GM23338 (cell line): Measurements from ENCODE around the gene JARID2. TPM values are rescaled to one million over a fixed set of nuclear protein-coding genes. Genes with fewer than 3 reads are reported as not detected.

ENCODE experiments used
- ATAC-seq: fragments of 200-7000 bp; cut with Tn5 transposase; 3 replicates; pipeline ENCODE4 v1.9.1; 2020
- DNase-seq: peaks from one replicate; pipeline ENCODE4 v3.0.0-alpha.2; 2015; ENCODE audit warnings: low spot score
- H2AFZ ChIP-seq: fragments of 200-600 bp; sonication (generic); 2 replicates; pipeline ENCODE4 v1.8.0; 2016; ENCODE audit warnings: antibody characterized with exemption, mild to moderate bottlenecking, moderate library complexity
- H3F3A ChIP-seq: fragments of 200-600 bp; sonication (generic); replicated peaks from 2 replicates; pipeline ENCODE4 v1.8.0; 2017; ENCODE audit warnings: antibody characterized with exemption, mixed run types, low read depth
- H3K27ac ChIP-seq: fragments of 200-600 bp; sonication (generic); 2 replicates; pipeline ENCODE4 v1.6.1; 2016; ENCODE audit warnings: low read depth
- H3K27me3 ChIP-seq: fragments of 200-600 bp; sonication (generic); 2 replicates; pipeline ENCODE4 v1.8.0; 2016; ENCODE audit warnings: mild to moderate bottlenecking, mixed run types, moderate library complexity; ENCODE audit not compliant: insufficient read depth
- H3K36me3 ChIP-seq: fragments of 200-600 bp; sonication (generic); 2 replicates; pipeline ENCODE4 v1.8.0; 2016; ENCODE audit warnings: mild to moderate bottlenecking; ENCODE audit not compliant: insufficient read depth
- H3K4me1 ChIP-seq: fragments of 200-600 bp; sonication (generic); 2 replicates; pipeline ENCODE4 v1.8.0; 2016; ENCODE audit warnings: mild to moderate bottlenecking, moderate library complexity; ENCODE audit not compliant: insufficient read depth
- H3K4me2 ChIP-seq: fragments of 200-600 bp; sonication (generic); 2 replicates; pipeline ENCODE4 v1.7.1; 2017; ENCODE audit warnings: mixed run types
- H3K4me3 ChIP-seq: fragments of 200-600 bp; sonication (generic); 2 replicates; pipeline ENCODE4 v1.6.1; 2016; ENCODE audit warnings: mixed run types
- H3K79me2 ChIP-seq: fragments of 200-600 bp; sonication (generic); replicated peaks from 2 replicates; pipeline ENCODE4 v1.8.0; 2017; ENCODE audit warnings: mild to moderate bottlenecking; ENCODE audit not compliant: insufficient read depth
- H3K9me2 ChIP-seq: fragments of 200-600 bp; sonication (generic); 2 replicates; pipeline ENCODE4 v1.8.0; 2017; ENCODE audit not compliant: insufficient read depth
- H4K20me1 ChIP-seq: fragments of 200-600 bp; sonication (generic); replicated peaks from 2 replicates; pipeline ENCODE4 v1.8.0; 2017; ENCODE audit warnings: mild to moderate bottlenecking; ENCODE audit not compliant: insufficient read depth
- H3K27ac Mint-ChIP-seq: 2 replicates; pipeline ENCODE4 v1.8.0; 2020; ENCODE audit warnings: inconsistent platforms, mild to moderate bottlenecking, moderate library complexity, mixed read lengths
- H3K27me3 Mint-ChIP-seq: 3 replicates; pipeline ENCODE4 v1.8.0; 2022; ENCODE audit warnings: low read depth, mild to moderate bottlenecking, moderate library complexity, mixed read lengths, inconsistent platforms; ENCODE audit not compliant: insufficient read depth, poor library complexity
- H3K36me3 Mint-ChIP-seq: 3 replicates; pipeline ENCODE4 v1.8.0; 2021; ENCODE audit warnings: low read depth, mild to moderate bottlenecking, inconsistent platforms, moderate library complexity, mixed read lengths
- H3K4me1 Mint-ChIP-seq: 3 replicates; pipeline ENCODE4 v1.8.0; 2020; ENCODE audit warnings: mild to moderate bottlenecking, inconsistent platforms, mixed read lengths
- H3K4me3 Mint-ChIP-seq: 3 replicates; pipeline ENCODE4 v1.8.0; 2021; ENCODE audit warnings: moderate library complexity, mild to moderate bottlenecking, inconsistent platforms, mixed read lengths
- H3K9me3 Mint-ChIP-seq: 3 replicates; pipeline ENCODE4 v1.8.0; 2020; ENCODE audit warnings: moderate library complexity, mild to moderate bottlenecking, inconsistent platforms, mixed read lengths
- CREB1 ChIP-seq: fragments of 250-450 bp; sonication (Bioruptor Pico); IDR thresholded peaks from 2 replicates; pipeline ENCODE4 v1.5.0; 2020; ENCODE audit warnings: low read depth, mild to moderate bottlenecking, moderate library complexity
- EZH2 ChIP-seq: fragments of 200-600 bp; sonication (generic); IDR thresholded peaks from one replicate; pipeline ENCODE4 v1.8.0; 2017; ENCODE audit warnings: antibody characterized with exemption, mild to moderate bottlenecking, low read depth; ENCODE audit not compliant: unreplicated experiment
- EZH2phosphoT487 ChIP-seq: fragments of 200-600 bp; sonication (generic); IDR thresholded peaks from one replicate; pipeline ENCODE4 v1.8.1; 2018; ENCODE audit warnings: antibody characterized with exemption; ENCODE audit not compliant: unreplicated experiment
- JUNB ChIP-seq: IDR thresholded peaks from one replicate; pipeline ENCODE4 v1.6.1; 2016; ENCODE audit warnings: antibody characterized with exemption; ENCODE audit not compliant: unreplicated experiment
- NANOG ChIP-seq: IDR thresholded peaks from 2 replicates; pipeline ENCODE4 v1.6.1; 2016; ENCODE audit warnings: antibody characterized with exemption, borderline replicate concordance
- POLR2AphosphoS5 ChIP-seq: IDR thresholded peaks from 2 replicates; pipeline ENCODE4 v1.6.1; 2016; ENCODE audit warnings: antibody characterized with exemption, low read depth
- STAT1 ChIP-seq: IDR thresholded peaks from one replicate; pipeline ENCODE4 v1.6.1; 2016; ENCODE audit warnings: antibody characterized with exemption; ENCODE audit not compliant: unreplicated experiment
- ZNF331 ChIP-seq: fragments of 250-450 bp; sonication (Bioruptor Pico); IDR thresholded peaks from 2 replicates; pipeline ENCODE4 v1.5.0; 2020; ENCODE audit warnings: low read depth, mild to moderate bottlenecking, moderate library complexity
- polyA plus RNA-seq: library from polyadenylated mRNA; unstranded; fragments of >200 nt; fragmentation: Nextera tagmentation; extraction: Ambion mirVana; gene quantifications from 2 replicates; pipeline ENCODE4 v1.2.1, GENCODE V29; 2016
- total RNA-seq: library from RNA; depleted of rRNA; stranded (reverse); fragments of >200 nt; shearing (Covaris generic); gene quantifications from 2 replicates; pipeline ENCODE4 v1.2.3, GENCODE V29; 2014
- TF ChIP-seq, protein P1 (sequence below): fragments of 250-450 bp; sonication (Bioruptor Pico); IDR thresholded peaks from 2 replicates; pipeline ENCODE4 v1.5.0; 2020; ENCODE audit warnings: mild to moderate bottlenecking, moderate library complexity

JARID2 gene
- total and polyA plus RNA-seq, 2 experiments from 2014 or later = 92.8 to 196 TPM

DNA sequence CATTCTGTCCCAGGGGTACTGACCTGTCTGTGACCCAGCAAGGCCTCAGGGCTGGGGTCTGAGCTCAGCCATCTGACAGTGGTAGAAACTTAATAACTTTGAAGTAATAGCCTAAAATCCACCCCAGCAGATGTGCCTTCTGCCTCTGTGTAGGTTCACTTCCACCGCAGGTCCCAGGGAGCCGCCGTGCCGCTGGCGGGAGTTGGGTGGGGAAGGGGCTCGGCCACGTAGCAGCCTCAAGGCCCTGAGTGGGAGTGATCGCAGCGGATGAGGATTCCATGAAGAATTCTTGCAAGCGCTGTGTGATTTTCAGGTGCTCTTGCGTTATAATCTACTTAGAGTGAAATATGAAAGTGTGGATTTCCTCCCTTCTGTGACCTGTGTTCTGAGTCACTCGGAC lies 253.3 kb downstream of the JARID2 start:
- Mint-ChIP-seq H3K27ac (no peak overlapping the region), H3K27me3 (peaks cover 69% of the 10 kb centered on the region), H3K4me3 (no peak overlapping the region), H3K36me3 (peaks cover 98% of the 10 kb centered on the region), H3K9me3 (0 out of 3 replicates have a peak, but pooled peaks cover 3% of the 10 kb centered on the region), H3K4me1 (peaks cover 44% of the 10 kb centered on the region)
- TF ChIP-seq EZH2 = no peak
- TF ChIP-seq ZNF331 (CRISPR knock-in tag) = no peak
- H3K27ac ChIP-seq = 0 out of 2 replicates have a peak overlapping the region, but pooled peaks have one; percentile 45
- H3K4me3 ChIP-seq = no peak overlapping the region
- H3K27me3 ChIP-seq = no peaks in the 10 kb centered on the region
- H3K9me2 ChIP-seq = no peaks in the 10 kb centered on the region
- H3F3A ChIP-seq = peaks cover 41% of the 10 kb centered on the region
- H3K4me1 ChIP-seq = peaks cover 2% of the 10 kb centered on the region
- peaks cover 99% of the 10 kb centered on the region for H3K79me2 ChIP-seq
- no peak for DNase-seq
- H3K4me2 ChIP-seq = no peak overlapping the region
- no peak for ATAC-seq
- peaks cover 64% of the 10 kb centered on the region for H4K20me1 ChIP-seq
- peaks cover 53% of the 10 kb centered on the region for H3K36me3 ChIP-seq
- H2AFZ ChIP-seq = no peak overlapping the region

DNA sequence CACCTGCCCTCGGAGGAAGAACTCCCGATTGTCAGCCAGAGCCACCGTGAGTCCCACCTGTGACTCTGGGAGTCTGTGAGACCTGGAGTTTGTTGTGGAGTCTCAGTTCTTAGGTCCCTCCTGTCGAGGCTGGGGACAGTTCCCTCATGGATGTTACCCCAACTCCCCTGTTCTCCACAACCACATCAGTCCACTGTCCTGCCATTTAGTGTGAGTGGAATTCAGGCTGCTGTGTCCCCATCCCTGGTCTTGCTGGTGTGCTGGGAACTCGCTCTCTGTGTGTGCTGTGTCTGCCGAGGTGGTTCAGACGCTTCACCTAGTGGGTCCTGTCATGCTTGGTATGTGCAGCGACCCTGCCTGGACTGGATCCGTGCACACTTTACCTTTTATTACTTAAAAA lies 253.7 kb downstream of the JARID2 start:
- H2AFZ ChIP-seq = no peak overlapping the region
- H3K4me1 ChIP-seq = no peaks in the 10 kb centered on the region
- 0 out of 2 replicates have a peak overlapping the region, but pooled peaks have one; percentile 45 for H3K27ac ChIP-seq
- H3K27me3 Mint-ChIP-seq = peaks cover 71% of the 10 kb centered on the region
- H4K20me1 ChIP-seq = peaks cover 64% of the 10 kb centered on the region
- TF ChIP-seq EZH2 = no peak
- TF ChIP-seq, protein P1, sequence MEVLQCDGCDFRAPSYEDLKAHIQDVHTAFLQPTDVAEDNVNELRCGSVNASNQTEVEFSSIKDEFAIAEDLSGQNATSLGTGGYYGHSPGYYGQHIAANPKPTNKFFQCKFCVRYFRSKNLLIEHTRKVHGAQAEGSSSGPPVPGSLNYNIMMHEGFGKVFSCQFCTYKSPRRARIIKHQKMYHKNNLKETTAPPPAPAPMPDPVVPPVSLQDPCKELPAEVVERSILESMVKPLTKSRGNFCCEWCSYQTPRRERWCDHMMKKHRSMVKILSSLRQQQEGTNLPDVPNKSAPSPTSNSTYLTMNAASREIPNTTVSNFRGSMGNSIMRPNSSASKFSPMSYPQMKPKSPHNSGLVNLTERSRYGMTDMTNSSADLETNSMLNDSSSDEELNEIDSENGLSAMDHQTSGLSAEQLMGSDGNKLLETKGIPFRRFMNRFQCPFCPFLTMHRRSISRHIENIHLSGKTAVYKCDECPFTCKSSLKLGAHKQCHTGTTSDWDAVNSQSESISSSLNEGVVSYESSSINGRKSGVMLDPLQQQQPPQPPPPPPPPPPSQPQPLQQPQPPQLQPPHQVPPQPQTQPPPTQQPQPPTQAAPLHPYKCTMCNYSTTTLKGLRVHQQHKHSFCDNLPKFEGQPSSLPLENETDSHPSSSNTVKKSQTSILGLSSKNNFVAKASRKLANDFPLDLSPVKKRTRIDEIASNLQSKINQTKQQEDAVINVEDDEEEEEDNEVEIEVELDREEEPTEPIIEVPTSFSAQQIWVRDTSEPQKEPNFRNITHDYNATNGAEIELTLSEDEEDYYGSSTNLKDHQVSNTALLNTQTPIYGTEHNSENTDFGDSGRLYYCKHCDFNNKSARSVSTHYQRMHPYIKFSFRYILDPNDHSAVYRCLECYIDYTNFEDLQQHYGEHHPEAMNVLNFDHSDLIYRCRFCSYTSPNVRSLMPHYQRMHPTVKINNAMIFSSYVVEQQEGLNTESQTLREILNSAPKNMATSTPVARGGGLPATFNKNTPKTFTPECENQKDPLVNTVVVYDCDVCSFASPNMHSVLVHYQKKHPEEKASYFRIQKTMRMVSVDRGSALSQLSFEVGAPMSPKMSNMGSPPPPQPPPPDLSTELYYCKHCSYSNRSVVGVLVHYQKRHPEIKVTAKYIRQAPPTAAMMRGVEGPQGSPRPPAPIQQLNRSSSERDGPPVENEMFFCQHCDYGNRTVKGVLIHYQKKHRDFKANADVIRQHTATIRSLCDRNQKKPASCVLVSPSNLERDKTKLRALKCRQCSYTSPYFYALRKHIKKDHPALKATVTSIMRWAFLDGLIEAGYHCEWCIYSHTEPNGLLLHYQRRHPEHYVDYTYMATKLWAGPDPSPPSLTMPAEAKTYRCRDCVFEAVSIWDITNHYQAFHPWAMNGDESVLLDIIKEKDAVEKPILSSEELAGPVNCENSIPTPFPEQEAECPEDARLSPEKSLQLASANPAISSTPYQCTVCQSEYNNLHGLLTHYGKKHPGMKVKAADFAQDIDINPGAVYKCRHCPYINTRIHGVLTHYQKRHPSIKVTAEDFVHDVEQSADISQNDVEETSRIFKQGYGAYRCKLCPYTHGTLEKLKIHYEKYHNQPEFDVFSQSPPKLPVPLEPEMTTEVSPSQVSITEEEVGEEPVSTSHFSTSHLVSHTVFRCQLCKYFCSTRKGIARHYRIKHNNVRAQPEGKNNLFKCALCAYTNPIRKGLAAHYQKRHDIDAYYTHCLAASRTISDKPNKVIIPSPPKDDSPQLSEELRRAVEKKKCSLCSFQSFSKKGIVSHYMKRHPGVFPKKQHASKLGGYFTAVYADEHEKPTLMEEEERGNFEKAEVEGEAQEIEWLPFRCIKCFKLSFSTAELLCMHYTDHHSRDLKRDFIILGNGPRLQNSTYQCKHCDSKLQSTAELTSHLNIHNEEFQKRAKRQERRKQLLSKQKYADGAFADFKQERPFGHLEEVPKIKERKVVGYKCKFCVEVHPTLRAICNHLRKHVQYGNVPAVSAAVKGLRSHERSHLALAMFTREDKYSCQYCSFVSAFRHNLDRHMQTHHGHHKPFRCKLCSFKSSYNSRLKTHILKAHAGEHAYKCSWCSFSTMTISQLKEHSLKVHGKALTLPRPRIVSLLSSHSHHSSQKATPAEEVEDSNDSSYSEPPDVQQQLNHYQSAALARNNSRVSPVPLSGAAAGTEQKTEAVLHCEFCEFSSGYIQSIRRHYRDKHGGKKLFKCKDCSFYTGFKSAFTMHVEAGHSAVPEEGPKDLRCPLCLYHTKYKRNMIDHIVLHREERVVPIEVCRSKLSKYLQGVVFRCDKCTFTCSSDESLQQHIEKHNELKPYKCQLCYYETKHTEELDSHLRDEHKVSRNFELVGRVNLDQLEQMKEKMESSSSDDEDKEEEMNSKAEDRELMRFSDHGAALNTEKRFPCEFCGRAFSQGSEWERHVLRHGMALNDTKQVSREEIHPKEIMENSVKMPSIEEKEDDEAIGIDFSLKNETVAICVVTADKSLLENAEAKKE (CRISPR knock-in tag) = no peak
- no peak for TF ChIP-seq JUNB
- no peak for TF ChIP-seq POLR2AphosphoS5
- TF ChIP-seq STAT1 = no peak
- no peak for TF ChIP-seq ZNF331 (CRISPR knock-in tag)
- TF ChIP-seq EZH2phosphoT487 = no peak
- no peak for TF ChIP-seq CREB1 (CRISPR knock-in tag)
- TF ChIP-seq NANOG = no peak
- no peaks in the 10 kb centered on the region for H3K27me3 ChIP-seq
- ATAC-seq (no peak), DNase-seq (no peak)
- no peaks in the 10 kb centered on the region for H3K9me2 ChIP-seq
- H3K4me2 ChIP-seq = no peak overlapping the region
- H3K4me3 ChIP-seq = no peak overlapping the region
- peaks cover 56% of the 10 kb centered on the region for H3K36me3 ChIP-seq
- H3K27ac Mint-ChIP-seq = peak overlapping the region; percentile 74; the same call in 1 of the 2 replicates
- H3F3A ChIP-seq = peaks cover 43% of the 10 kb centered on the region
- H3K4me1 Mint-ChIP-seq = peaks cover 44% of the 10 kb centered on the region
- H3K9me3 Mint-ChIP-seq = 0 out of 3 replicates have a peak, but pooled peaks cover 3% of the 10 kb centered on the region
- H3K36me3 Mint-ChIP-seq = peaks cover 98% of the 10 kb centered on the region
- H3K4me3 Mint-ChIP-seq = no peak overlapping the region
- peaks cover 99% of the 10 kb centered on the region for H3K79me2 ChIP-seq
